ENCODE data around the gene C12orf57.

GRCh38 chr12:6937481-6938352 lies 6.1 kb upstream of the C12orf57 start:
- TF ChIP-seq CTCF (IDR thresholded peaks at IDR 0.05 in 2 of 3, conservative IDR thresholded peaks at IDR 0.05 in 1 of 3; ENCODE audit: control insufficient read depth in 2 of 3, extremely low read depth in 1 of 3, insufficient read depth in 1 of 3, low read depth in 3 of 3, low read length in 3 of 3) (peak; percentile 96 to 99 (median 97)), EP300 (IDR thresholded peaks at IDR 0.05; ENCODE audit: borderline replicate concordance in 1 of 2, control insufficient read depth in 1 of 2, low read depth in 2 of 2, low read length in 2 of 2) (no peak), POLR2AphosphoS5 (IDR thresholded peaks at IDR 0.05; ENCODE audit: low read length) (peak; percentile 93), CUX1 (IDR thresholded peaks at IDR 0.05; ENCODE audit: insufficient replicate concordance, low read depth, low read length) (no peak), FOXM1 (IDR thresholded peaks at IDR 0.05; ENCODE audit: low read depth, low read length) (no peak)

All from GM12878 (cell line).